Measurements from ENCODE around the gene YBEY. TPM values are rescaled to one million over a fixed set of nuclear protein-coding genes. Genes with fewer than 3 reads are reported as not detected.

YBEY gene
- total and polyA plus RNA-seq, 8 donors: 4.4 to 15.3 (median 6.8) TPM

DNA sequence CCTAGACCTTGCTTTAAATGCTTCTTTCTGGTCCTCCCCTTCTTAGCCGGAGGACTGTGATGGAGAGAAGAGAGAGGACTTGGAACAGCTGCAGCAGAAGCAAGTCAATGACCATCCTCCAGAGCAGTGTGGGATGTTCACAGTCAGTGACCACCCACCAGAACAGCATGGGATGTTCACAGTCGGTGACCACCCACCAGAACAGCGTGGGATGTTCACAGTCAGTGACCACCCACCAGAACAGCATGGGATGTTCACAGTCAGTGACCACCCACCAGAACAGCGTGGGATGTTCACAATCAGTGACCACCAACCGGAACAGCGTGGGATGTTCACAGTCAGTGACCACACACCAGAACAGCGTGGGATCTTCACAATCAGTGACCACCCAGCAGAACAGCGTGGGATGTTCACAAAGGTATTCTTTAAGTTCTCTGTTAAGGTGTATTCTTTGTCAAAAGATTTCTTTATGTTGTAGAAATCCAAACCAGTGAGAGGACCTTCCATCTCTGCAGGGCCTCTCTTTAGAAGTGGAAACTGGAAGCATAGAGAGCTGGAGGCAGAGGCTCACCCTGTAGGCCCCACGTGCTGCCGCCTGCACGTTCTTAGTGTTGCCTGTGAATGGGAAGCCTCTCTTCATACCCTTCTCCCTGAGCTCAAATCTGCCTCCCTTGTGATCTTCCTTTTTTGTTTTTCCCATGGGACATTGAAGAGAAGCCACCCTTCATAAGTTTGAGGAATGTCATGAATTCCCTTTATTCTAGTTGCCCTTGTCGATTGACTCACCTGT is 48.4 kb downstream of the YBEY start:
- H3K9me3 ChIP-seq: no peaks in the 10 kb centered on the region
- TF ChIP-seq, protein P1, sequence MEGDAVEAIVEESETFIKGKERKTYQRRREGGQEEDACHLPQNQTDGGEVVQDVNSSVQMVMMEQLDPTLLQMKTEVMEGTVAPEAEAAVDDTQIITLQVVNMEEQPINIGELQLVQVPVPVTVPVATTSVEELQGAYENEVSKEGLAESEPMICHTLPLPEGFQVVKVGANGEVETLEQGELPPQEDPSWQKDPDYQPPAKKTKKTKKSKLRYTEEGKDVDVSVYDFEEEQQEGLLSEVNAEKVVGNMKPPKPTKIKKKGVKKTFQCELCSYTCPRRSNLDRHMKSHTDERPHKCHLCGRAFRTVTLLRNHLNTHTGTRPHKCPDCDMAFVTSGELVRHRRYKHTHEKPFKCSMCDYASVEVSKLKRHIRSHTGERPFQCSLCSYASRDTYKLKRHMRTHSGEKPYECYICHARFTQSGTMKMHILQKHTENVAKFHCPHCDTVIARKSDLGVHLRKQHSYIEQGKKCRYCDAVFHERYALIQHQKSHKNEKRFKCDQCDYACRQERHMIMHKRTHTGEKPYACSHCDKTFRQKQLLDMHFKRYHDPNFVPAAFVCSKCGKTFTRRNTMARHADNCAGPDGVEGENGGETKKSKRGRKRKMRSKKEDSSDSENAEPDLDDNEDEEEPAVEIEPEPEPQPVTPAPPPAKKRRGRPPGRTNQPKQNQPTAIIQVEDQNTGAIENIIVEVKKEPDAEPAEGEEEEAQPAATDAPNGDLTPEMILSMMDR (IDR thresholded peaks at IDR 0.05): no peak
- intact Hi-C loops (cut with DNase I): no loop called here
- DNase-seq (no peak), FAIRE-seq (no peak), ATAC-seq (no peak)
- no peaks in the 10 kb centered on the region for H3K27me3 ChIP-seq
- WGBS, 2 donors: 92 to 95% methylated on average over 12 of the region's 12 CpGs
- H3K4me3 ChIP-seq: no peak overlapping the region
- peaks cover 0 to 21% (median 0%) of the 10 kb centered on the region in 3 donors for H3K36me3 ChIP-seq
- H3K27ac ChIP-seq: no peak overlapping the region
- no peaks in the 10 kb centered on the region for H3K4me1 ChIP-seq

DNA sequence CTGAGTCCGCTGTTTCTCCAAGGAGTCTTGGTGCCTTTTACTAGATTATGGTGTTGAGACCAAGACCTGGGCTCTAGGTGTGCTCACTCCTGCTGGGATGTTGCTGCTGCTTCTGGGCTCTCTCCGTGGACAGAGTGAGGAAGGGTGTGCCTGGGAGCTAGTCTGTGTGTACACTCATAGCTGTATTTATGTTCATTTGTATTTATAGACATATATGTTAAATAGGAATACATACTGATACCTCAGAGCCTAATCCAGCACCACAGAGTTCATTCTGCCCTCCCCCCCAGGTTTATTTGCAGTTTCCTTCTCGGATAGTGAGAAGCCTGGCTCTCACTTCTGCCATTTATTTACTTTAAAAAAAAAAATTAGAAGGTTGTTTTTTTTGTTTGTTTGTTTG is 50.5 kb downstream of the YBEY start:
- WGBS, 2 donors: 93 to 95% methylated on average over 3 of the region's 3 CpGs
- Histone ChIP-seq H3K4me1 (no peaks in the 10 kb centered on the region), H3K4me3 (no peak overlapping the region), H3K9me3 (no peaks in the 10 kb centered on the region), H3K36me3 (peaks cover 0 to 21% (median 0%) of the 10 kb centered on the region in 3 donors), H3K27me3 (no peaks in the 10 kb centered on the region), H3K27ac (no peak overlapping the region)
- TF ChIP-seq, protein P1 (IDR thresholded peaks at IDR 0.05): no peak
- DNase-seq (no peak), ATAC-seq (no peak), FAIRE-seq (no peak)
- intact Hi-C loops (cut with DNase I): no loop called here

DNA sequence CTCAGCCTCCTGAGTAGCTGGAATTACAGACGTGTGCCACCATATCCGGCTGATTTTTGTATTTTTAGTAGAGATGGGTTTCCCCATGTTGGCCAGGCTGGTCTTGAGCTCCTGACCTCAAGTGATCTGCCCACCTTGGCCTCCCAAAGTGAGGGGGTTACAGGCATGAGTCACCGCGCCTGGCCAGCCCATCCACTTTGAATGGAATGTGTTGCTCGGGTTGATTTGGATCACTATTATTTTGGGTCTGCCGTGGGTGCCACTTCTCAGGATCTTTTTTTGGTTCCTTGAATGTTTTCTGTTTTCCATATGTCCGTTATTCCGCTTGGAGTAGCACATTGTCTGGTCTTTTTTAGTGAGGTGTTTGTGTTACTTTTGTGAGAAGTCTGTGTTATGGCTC is 54.9 kb downstream of the YBEY start:
- TF ChIP-seq, protein P1 (IDR thresholded peaks at IDR 0.05): no peak
- FAIRE-seq: no peak
- intact Hi-C loops (cut with DNase I): no loop called here
- no peak for DNase-seq
- Histone ChIP-seq H3K27me3 (no peaks in the 10 kb centered on the region), H3K9me3 (no peaks in the 10 kb centered on the region), H3K4me3 (no peak overlapping the region), H3K4me1 (no peaks in the 10 kb centered on the region), H3K36me3 (peaks cover 0 to 16% (median 0%) of the 10 kb centered on the region in 3 donors), H3K27ac (no peak overlapping the region)
- no peak for ATAC-seq
- WGBS, 2 donors: 91 to 98% methylated on average over 6 to 8 of the region's 8 CpGs

DNA sequence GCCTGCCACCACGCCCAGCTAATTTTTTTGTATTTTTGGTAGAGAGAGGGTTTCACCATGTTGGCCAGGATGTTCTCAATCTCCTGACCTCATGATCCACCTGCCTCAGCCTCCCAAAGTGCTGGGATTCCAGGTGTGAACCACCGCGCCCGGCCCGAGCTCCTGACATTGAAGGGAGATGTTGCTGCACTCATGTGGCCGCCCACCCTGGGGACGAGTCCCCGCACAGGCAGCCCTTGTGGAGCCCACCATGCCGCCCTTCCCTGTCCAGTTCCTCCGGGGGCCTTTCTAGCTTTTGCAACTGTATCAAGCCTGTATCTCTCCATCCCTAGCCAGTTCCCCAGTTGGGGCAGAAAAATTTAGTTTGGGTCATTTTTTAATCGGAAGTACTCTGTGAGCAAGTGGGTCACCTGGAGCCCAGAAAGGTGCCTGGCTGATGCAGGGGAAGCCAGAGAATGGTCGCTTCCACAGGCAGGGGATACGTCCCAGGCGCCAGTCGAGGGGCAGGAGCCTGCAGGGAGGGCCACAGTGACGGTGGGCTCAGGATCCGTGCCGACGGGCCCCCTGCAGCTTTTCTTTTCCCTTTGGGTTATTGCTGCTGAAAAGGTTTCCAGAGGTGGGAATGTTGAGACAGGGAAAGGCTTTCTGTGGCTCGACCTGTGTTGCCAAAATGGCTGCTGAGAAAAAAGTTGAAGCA is 58.2 kb downstream of the YBEY start:
- TF ChIP-seq, protein P1 (IDR thresholded peaks at IDR 0.05): no peak
- WGBS, 2 donors: 95% methylated on average over 20 of the region's 20 CpGs
- Histone ChIP-seq H3K27me3 (no peaks in the 10 kb centered on the region), H3K4me3 (no peak overlapping the region), H3K27ac (no peak overlapping the region), H3K9me3 (no peaks in the 10 kb centered on the region), H3K36me3 (peaks cover 0 to 22% (median 7%) of the 10 kb centered on the region in 3 donors), H3K4me1 (no peaks in the 10 kb centered on the region)
- intact Hi-C loops (cut with DNase I): no loop called here
- ATAC-seq (no peak), DNase-seq (no peak), FAIRE-seq (no peak)

DNA sequence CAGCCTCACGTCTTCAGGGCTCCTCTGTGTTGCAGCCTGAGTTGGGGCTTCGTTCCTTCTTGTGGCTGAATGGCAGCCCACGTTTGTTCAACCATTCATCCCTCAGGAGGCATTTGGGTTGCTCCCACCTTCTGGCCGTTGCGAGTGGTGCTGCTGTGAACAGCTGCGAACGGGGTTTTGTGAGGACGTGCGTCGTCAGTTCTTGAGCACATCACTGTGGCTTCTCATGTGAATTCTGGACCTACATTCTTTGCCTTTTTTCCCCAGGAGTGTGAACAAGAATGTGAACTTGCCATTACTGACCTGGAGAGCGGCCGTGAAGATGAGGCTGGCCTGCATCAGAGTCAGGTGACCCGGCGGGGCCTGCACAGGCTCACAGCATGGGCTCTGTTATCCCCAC is 59.7 kb downstream of the YBEY start:
- Histone ChIP-seq H3K27ac (no peak overlapping the region), H3K27me3 (no peaks in the 10 kb centered on the region), H3K9me3 (no peaks in the 10 kb centered on the region), H3K4me3 (no peak overlapping the region), H3K4me1 (no peaks in the 10 kb centered on the region), H3K36me3 (peaks cover 0 to 37% (median 15%) of the 10 kb centered on the region in 3 donors)
- FAIRE-seq (no peak), ATAC-seq (no peak), DNase-seq (no peak)
- intact Hi-C loops (cut with DNase I): no loop called here
- 91 to 93% methylated on average over 14 of the region's 14 CpGs for WGBS, 2 donors
- TF ChIP-seq, protein P1 (IDR thresholded peaks at IDR 0.05): no peak
